Measurements from ENCODE around the gene MARCKSL1. TPM values are rescaled to one million over a fixed set of nuclear protein-coding genes. Genes with fewer than 3 reads are reported as not detected.

The MARCKSL1 gene
- total and polyA plus RNA-seq, 2 of the 13 experiments (the other 11 are each of a cell fraction or from before 2014, with no cell fraction given): 81.9 to 155 TPM

GRCh38 chr1:32367912-32368635 lies 32.0 kb upstream of the MARCKSL1 start:
- Histone ChIP-seq H3K27ac (ENCODE audit: extremely low read length, insufficient read depth, low read length) (no peak overlapping the region), H3K9ac (ENCODE audit: insufficient read depth, low read depth, low read length) (no peak overlapping the region), H3K4me3 (replicated peaks in 1 of 3; ENCODE audit: insufficient read depth in 1 of 3, low read depth in 2 of 3, low read length in 3 of 3) (no peak overlapping the region), H4K20me1 (ENCODE audit: insufficient read depth, low read length) (no peaks in the 10 kb centered on the region), H3K9me3 (ENCODE audit: low read length) (no peaks in the 10 kb centered on the region), H3K4me1 (ENCODE audit: insufficient read depth, low read length) (no peaks in the 10 kb centered on the region), H3K4me2 (ENCODE audit: low read depth, low read length) (no peak overlapping the region), H3K27me3 (ENCODE audit: control insufficient read depth in 1 of 2, insufficient read depth in 2 of 2, low read length in 2 of 2) (no peaks in the 10 kb centered on the region), H2AFZ (ENCODE audit: low read length) (no peak overlapping the region), H3K36me3 (replicated peaks in 1 of 2; ENCODE audit: control insufficient read depth in 1 of 2, insufficient read depth in 2 of 2, low read length in 2 of 2) (peaks cover 27 to 69% of the 10 kb centered on the region in 2 experiments), H3K79me2 (ENCODE audit: insufficient read depth, low read length) (no peaks in the 10 kb centered on the region)
- ChIA-PET POLR2A (interaction anchor here (0.8 to 1.4 kb wide), 3 partner anchors 10 to 26 kb away, joined by 3 to 4 read pairs (median 4); partner anchors contain the start of gene BSDC1), CTCF (ENCODE audit: low intra/inter-chr PET ratio, low total read pairs) (no interaction called here)
- DNase-seq (ENCODE audit: low spot score): no peak
- in situ Hi-C loops (cut with HindIII; ENCODE audit: extremely low pct_ligation_motif_present, low pct_unique_long_range_greater_than_20kb): no loop called here
- no peak for TF ChIP-seq ZNF333 (CRISPR knock-in tag; IDR thresholded peaks at IDR 0.05; ENCODE audit: borderline replicate concordance)
- no peak for TF ChIP-seq ZNF180 (CRISPR knock-in tag; IDR thresholded peaks at IDR 0.05; ENCODE audit: borderline replicate concordance, low read depth)
- TF ChIP-seq BCL6 (CRISPR knock-in tag; IDR thresholded peaks at IDR 0.05): no peak
- 0 out of 2 replicates have a peak, but pooled peaks have one; percentile 21 for TF ChIP-seq RBFOX2 (IDR thresholded peaks at IDR 0.05; ENCODE audit: low read depth, low read length)
- peak; percentile 54; the same call in 1 of the 2 replicates for TF ChIP-seq ZNF121 (CRISPR knock-in tag; IDR thresholded peaks at IDR 0.05)
- no peak for TF ChIP-seq CBX5 (CRISPR knock-in tag; IDR thresholded peaks at IDR 0.05; ENCODE audit: borderline replicate concordance)
- TF ChIP-seq FIP1L1 (IDR thresholded peaks at IDR 0.05; ENCODE audit: borderline replicate concordance, insufficient read depth, low read depth, low read length): no peak
- TF ChIP-seq SALL2 (CRISPR knock-in tag; IDR thresholded peaks at IDR 0.05): no peak
- no peak for FAIRE-seq
- 94% methylated on average over 7 of the region's 7 CpGs for WGBS (ENCODE audit: low lambda C conversion rate)
- intact Hi-C loops (cut with micrococcal nuclease; ENCODE audit: unreplicated experiment): no loop called here
- no peak for ATAC-seq
- no TSS peak for BruUV-seq (replicated peaks)

- no peaks in the 10 kb centered on the region for H4K20me1 ChIP-seq (ENCODE audit: insufficient read depth, low read length)
- H3K79me2 ChIP-seq (ENCODE audit: insufficient read depth, low read length): no peaks in the 10 kb centered on the region
- BruUV-seq (replicated peaks): no TSS peak
- H3K9ac ChIP-seq (ENCODE audit: insufficient read depth, low read depth, low read length): no peak overlapping the region
- no peaks in the 10 kb centered on the region for H3K27me3 ChIP-seq (ENCODE audit: control insufficient read depth in 1 of 2, insufficient read depth in 2 of 2, low read length in 2 of 2)
- FAIRE-seq (no peak), DNase-seq (ENCODE audit: low spot score) (no peak), ATAC-seq (no peak)
- H3K9me3 ChIP-seq (ENCODE audit: low read length): no peaks in the 10 kb centered on the region
- ChIA-PET POLR2A (interaction anchor here (0.9 to 1.7 kb wide), 4 partner anchors 13 to 29 kb away, joined by 3 to 7 read pairs (median 4); partner anchors contain the start of genes BSDC1 and MARCKSL1), CTCF (ENCODE audit: low intra/inter-chr PET ratio, low total read pairs) (no interaction called here)
- no peak overlapping the region for H3K27ac ChIP-seq (ENCODE audit: extremely low read length, insufficient read depth, low read length)
- WGBS (ENCODE audit: low lambda C conversion rate): 97% methylated on average over 6 of the region's 6 CpGs
- H3K4me2 ChIP-seq (ENCODE audit: low read depth, low read length): no peak overlapping the region
- in situ Hi-C loops (cut with HindIII; ENCODE audit: extremely low pct_ligation_motif_present, low pct_unique_long_range_greater_than_20kb) (no loop called here), intact Hi-C loops (cut with micrococcal nuclease; ENCODE audit: unreplicated experiment) (no loop called here)
- H3K36me3 ChIP-seq (replicated peaks in 1 of 2; ENCODE audit: control insufficient read depth in 1 of 2, insufficient read depth in 2 of 2, low read length in 2 of 2): peaks cover 20 to 59% of the 10 kb centered on the region in 2 experiments
- H2AFZ ChIP-seq (ENCODE audit: low read length): no peak overlapping the region
- no peaks in the 10 kb centered on the region for H3K4me1 ChIP-seq (ENCODE audit: insufficient read depth, low read length)
- no peak overlapping the region for H3K4me3 ChIP-seq (replicated peaks in 1 of 3; ENCODE audit: insufficient read depth in 1 of 3, low read depth in 2 of 3, low read length in 3 of 3)
- TF ChIP-seq ZHX1 (CRISPR knock-in tag; IDR thresholded peaks at IDR 0.05; ENCODE audit: low read depth) (no peak), ZNF367 (CRISPR knock-in tag; IDR thresholded peaks at IDR 0.05; ENCODE audit: borderline replicate concordance) (no peak), MTF1 (CRISPR knock-in tag; IDR thresholded peaks at IDR 0.05) (no peak), FOSL1 (CRISPR knock-in tag; IDR thresholded peaks at IDR 0.05; ENCODE audit: borderline replicate concordance) (no peak), ETV6 (CRISPR knock-in tag; conservative IDR thresholded peaks at IDR 0.05) (no peak), PHF8 (CRISPR knock-in tag; IDR thresholded peaks at IDR 0.05) (no peak), CAMTA2 (CRISPR knock-in tag; IDR thresholded peaks at IDR 0.05; ENCODE audit: borderline replicate concordance) (no peak), SMAD9 (CRISPR knock-in tag; IDR thresholded peaks at IDR 0.05) (no peak), ZNF564 (CRISPR knock-in tag; IDR thresholded peaks at IDR 0.05) (no peak)
Observed at GRCh38 chr1:32365445-32365844, 29.4 kb upstream of the MARCKSL1 start.

Measured in HepG2 (cell line).